Calu3 (cell line): Measurements from ENCODE around the gene WDFY3. TPM values are rescaled to one million over a fixed set of nuclear protein-coding genes. Genes with fewer than 3 reads are reported as not detected.

Experiments used
- BruUV-seq: library from RNA; stranded (reverse); fragments of 400-500 nt; replicated peaks from 2 replicates; lab custom pipeline; 2021; lab: Mats Ljungman, UMichigan
- CTCF ChIA-PET: fragments of 300-600 bp; sonication (Branson Sonifier 250); formaldehyde crosslinking; loops from one replicate; lab custom pipeline; 2022; ENCODE audit warnings: antibody characterized with exemption; lab: Charles Lee
- DNase-seq: peaks from one replicate; pipeline ENCODE4 v3.0.0; 2022
- H3K27ac Mint-ChIP-seq: one replicate; pipeline ENCODE4 v1.8.0; 2022; ENCODE audit warnings: mixed read lengths; ENCODE audit not compliant: unreplicated experiment
- H3K27me3 Mint-ChIP-seq: one replicate; pipeline ENCODE4 v1.8.0; 2022; ENCODE audit warnings: mixed read lengths; ENCODE audit not compliant: unreplicated experiment
- H3K36me3 Mint-ChIP-seq: one replicate; pipeline ENCODE4 v1.8.0; 2022; ENCODE audit warnings: mild to moderate bottlenecking, moderate library complexity, mixed read lengths; ENCODE audit not compliant: insufficient read depth, unreplicated experiment
- H3K4me1 Mint-ChIP-seq: one replicate; pipeline ENCODE4 v1.8.0; 2022; ENCODE audit warnings: mild to moderate bottlenecking, low read depth, mixed read lengths; ENCODE audit not compliant: unreplicated experiment
- H3K4me3 Mint-ChIP-seq: one replicate; pipeline ENCODE4 v1.8.0; 2022; ENCODE audit warnings: mild to moderate bottlenecking, low read depth, moderate library complexity, mixed read lengths; ENCODE audit not compliant: unreplicated experiment
- H3K9me3 Mint-ChIP-seq: one replicate; pipeline ENCODE4 v1.8.0; 2022; ENCODE audit warnings: low read depth, mixed read lengths; ENCODE audit not compliant: unreplicated experiment
- intact Hi-C: fragments of 100-400 bp; cut with micrococcal nuclease; formaldehyde crosslinking; loops from one replicate; pipeline ENCODE4 v1.10.0; 2022; ENCODE audit not compliant: unreplicated experiment
- total RNA-seq: library from RNA; stranded (reverse); gene quantifications from 2 replicates; pipeline ENCODE4 v1.2.3, GENCODE V29; 2022
- TF ChIP-seq, protein P1 (sequence below): fragments of 200-600 bp; IDR thresholded peaks from one replicate; pipeline ENCODE4 v1.8.0; 2022; ENCODE audit warnings: antibody characterized with exemption; ENCODE audit not compliant: unreplicated experiment

Gene WDFY3
- total RNA-seq, 1 experiment from 2014 or later: 31.5 TPM

DNA sequence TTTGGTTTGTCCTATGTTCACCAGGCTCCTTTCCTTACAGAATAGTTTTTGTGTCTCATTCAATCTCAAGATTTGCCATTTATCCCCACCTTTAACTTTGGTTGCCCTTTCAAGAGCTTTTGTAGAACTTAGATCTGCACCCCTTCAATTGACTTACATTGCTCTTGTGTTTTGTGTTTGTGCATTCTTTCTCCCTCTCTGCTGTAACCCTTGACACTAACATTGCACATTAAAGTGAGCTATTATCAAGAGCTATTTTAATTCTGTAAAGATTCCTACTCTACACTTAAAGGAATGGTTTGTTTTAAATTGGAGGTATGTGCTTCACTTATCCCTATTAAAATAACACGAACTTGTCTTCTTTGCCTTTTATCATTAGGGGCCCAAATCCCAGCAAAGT lies 318.3 kb downstream of the WDFY3 start:
- Mint-ChIP-seq H3K36me3 (no peaks in the 10 kb centered on the region), H3K27ac (no peak overlapping the region), H3K27me3 (no peaks in the 10 kb centered on the region), H3K4me1 (no peaks in the 10 kb centered on the region), H3K9me3 (no peaks in the 10 kb centered on the region), H3K4me3 (no peak overlapping the region)
- TF ChIP-seq, protein P1, sequence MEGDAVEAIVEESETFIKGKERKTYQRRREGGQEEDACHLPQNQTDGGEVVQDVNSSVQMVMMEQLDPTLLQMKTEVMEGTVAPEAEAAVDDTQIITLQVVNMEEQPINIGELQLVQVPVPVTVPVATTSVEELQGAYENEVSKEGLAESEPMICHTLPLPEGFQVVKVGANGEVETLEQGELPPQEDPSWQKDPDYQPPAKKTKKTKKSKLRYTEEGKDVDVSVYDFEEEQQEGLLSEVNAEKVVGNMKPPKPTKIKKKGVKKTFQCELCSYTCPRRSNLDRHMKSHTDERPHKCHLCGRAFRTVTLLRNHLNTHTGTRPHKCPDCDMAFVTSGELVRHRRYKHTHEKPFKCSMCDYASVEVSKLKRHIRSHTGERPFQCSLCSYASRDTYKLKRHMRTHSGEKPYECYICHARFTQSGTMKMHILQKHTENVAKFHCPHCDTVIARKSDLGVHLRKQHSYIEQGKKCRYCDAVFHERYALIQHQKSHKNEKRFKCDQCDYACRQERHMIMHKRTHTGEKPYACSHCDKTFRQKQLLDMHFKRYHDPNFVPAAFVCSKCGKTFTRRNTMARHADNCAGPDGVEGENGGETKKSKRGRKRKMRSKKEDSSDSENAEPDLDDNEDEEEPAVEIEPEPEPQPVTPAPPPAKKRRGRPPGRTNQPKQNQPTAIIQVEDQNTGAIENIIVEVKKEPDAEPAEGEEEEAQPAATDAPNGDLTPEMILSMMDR: no peak
- DNase-seq: no peak
- intact Hi-C loops: no loop called here
- BruUV-seq: no TSS peak
- CTCF ChIA-PET: no interaction called here

DNA sequence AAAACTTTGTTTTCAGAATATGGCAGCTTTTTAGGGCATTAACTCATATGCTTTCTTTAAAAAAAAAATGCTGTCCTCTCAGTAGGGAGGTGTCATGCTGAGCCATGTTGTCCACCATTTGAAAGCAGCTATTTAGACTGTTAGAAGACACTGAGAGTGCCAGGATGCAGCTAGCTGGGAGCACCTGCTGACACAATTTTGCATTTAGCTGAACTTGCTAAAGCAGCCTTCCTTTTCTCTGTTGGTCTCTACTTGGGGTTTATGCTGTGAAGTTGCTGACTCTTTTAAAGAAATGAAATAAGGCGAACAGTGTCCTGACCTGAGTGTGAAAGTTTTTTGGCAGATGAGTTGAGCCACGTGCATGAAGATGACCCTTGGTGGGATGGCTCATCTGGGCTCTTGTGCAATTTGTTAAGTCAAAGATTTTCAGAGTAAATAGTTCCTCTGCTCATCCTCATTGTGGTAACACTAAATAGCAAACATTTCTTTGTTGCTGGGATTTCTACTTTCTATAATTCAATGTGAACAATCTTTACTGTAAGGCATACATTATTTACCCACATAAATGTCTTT lies 319.1 kb downstream of the WDFY3 start:
- intact Hi-C loops: no loop called here
- H3K36me3 Mint-ChIP-seq: no peaks in the 10 kb centered on the region

DNA sequence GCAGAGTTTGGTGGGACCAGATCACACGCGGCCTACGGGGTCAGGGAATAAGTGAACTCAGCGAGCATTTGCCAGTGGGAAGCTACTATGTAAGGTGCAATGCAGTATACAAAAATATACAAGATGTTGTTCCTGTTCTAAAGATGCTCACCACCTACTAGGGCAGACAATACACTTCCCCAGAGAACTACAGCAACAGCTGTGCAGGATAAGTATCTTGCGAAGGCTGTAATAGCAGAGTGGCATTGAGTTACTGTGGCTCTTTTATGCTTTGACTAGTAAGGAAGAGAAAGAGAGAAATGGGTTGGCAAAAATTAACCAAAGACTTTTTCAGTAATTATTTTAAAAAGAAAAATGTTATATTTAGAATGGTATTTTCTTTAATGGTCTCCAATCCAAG lies 322.4 kb downstream of the WDFY3 start:
- TF ChIP-seq, protein P1: no peak
- no peaks in the 10 kb centered on the region for H3K9me3 Mint-ChIP-seq
- no peaks in the 10 kb centered on the region for H3K36me3 Mint-ChIP-seq
- DNase-seq: no peak
- no peaks in the 10 kb centered on the region for H3K27me3 Mint-ChIP-seq
- CTCF ChIA-PET: no interaction called here
- H3K4me3 Mint-ChIP-seq: no peak overlapping the region
- H3K27ac Mint-ChIP-seq: no peak overlapping the region
- no peaks in the 10 kb centered on the region for H3K4me1 Mint-ChIP-seq
- intact Hi-C loops: no loop called here
- no TSS peak for BruUV-seq

More for the DNA sequence above, 319.1 kb downstream of the WDFY3 start:
- DNase-seq: no peak
- Mint-ChIP-seq H3K27ac (no peak overlapping the region), H3K27me3 (no peaks in the 10 kb centered on the region), H3K9me3 (no peaks in the 10 kb centered on the region), H3K4me3 (no peak overlapping the region), H3K4me1 (no peaks in the 10 kb centered on the region)
- TF ChIP-seq, protein P1: no peak
- BruUV-seq: no TSS peak
- CTCF ChIA-PET: no interaction called here

DNA sequence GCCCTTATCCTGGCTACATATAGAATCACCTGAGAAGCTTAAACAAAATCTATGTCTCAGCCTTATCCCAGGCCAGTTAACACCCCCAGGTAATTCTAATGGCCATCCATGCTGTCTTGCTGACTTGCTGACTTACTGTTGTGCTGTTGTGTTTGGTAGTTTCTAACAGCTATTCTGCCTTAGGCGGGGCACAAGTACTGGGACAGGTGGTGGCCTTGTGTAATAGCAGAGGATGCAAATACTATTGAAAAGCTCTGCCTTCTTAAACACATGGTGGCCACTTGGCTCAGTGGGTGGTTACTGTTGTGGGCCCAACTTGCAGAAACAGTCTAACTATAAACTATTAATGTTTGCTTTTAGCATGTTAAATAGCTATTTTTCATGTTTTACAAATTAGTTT lies 327.3 kb downstream of the WDFY3 start:
- no peak for DNase-seq
- no peaks in the 10 kb centered on the region for H3K27me3 Mint-ChIP-seq
- H3K9me3 Mint-ChIP-seq: no peaks in the 10 kb centered on the region
- no peak overlapping the region for H3K27ac Mint-ChIP-seq
- intact Hi-C loops: loop anchor here (10.0 kb wide), 1 partner anchor 54 kb away; the partner anchor contains the start of gene CDS1
- no peak overlapping the region for H3K4me3 Mint-ChIP-seq
- no peaks in the 10 kb centered on the region for H3K36me3 Mint-ChIP-seq
- BruUV-seq: no TSS peak
- H3K4me1 Mint-ChIP-seq: no peaks in the 10 kb centered on the region
- TF ChIP-seq, protein P1: no peak
- CTCF ChIA-PET: no interaction called here
